HG02840 (cell line): Measurements from ENCODE around the gene VAPA.

Source experiments
- ATAC-seq: cut with Tn5 transposase; IDR thresholded peaks from one replicate; pipeline ENCODE4 v1.9.1; 2021; ENCODE audit warnings: mild to moderate bottlenecking, moderate library complexity, moderate number of reproducible peaks; ENCODE audit not compliant: unreplicated experiment, low FRiP score

The VAPA gene

GRCh38 chr18:9931146-9931545 is 17.3 kb downstream of the VAPA start:
- no peak for ATAC-seq

DNA sequence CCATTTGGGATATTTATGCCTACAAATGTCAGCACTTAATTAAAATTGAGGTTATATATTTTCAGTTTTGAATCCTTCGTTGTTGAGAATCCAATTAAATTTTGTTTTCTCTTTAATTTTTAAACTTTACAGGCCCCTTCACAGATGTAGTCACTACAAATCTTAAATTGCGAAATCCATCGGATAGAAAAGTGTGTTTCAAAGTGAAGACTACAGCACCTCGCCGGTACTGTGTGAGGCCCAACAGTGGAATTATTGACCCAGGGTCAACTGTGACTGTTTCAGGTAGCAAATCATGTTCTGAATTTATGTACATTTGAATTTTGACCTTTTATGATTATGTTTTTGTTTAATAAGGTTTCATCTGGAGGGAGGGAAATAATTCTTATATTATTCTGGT is 17.9 kb downstream of the VAPA start:
- no peak for ATAC-seq

- ATAC-seq, result no peak
Measured at GRCh38 chr18:9933865-9934264, 20.0 kb downstream of the VAPA start.

- ATAC-seq, result no peak
Measured at GRCh38 chr18:9934274-9934673, 20.5 kb downstream of the VAPA start.

GRCh38 chr18:9941103-9941502 is 27.3 kb downstream of the VAPA start:
- no peak for ATAC-seq

DNA sequence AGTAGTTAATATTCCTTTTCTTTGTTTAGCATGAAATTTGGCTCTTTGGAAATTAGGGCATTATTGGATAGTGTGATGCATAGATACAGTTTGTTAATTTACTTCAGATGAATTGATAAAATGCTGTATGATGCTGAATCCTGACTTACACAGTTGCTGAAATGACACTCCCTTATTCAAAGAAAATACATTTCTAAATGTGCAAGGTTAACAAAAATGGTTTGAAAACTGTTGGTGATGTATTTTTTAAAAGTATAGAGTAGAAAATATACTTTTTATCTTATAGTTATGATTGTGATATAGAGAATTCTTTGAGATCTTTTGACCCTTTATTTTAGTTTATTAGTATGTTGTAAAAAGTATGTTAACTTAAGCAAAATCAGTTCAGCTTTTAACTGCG is 27.8 kb downstream of the VAPA start:
- ATAC-seq, result no peak

GRCh38 chr18:9943311-9943710 is 29.5 kb downstream of the VAPA start:
- no peak for ATAC-seq

GRCh38 chr18:9944805-9945204 is 31.0 kb downstream of the VAPA start:
- no peak for ATAC-seq

- no peak for ATAC-seq
Measured at GRCh38 chr18:9946831-9947230, 33.0 kb downstream of the VAPA start.

DNA sequence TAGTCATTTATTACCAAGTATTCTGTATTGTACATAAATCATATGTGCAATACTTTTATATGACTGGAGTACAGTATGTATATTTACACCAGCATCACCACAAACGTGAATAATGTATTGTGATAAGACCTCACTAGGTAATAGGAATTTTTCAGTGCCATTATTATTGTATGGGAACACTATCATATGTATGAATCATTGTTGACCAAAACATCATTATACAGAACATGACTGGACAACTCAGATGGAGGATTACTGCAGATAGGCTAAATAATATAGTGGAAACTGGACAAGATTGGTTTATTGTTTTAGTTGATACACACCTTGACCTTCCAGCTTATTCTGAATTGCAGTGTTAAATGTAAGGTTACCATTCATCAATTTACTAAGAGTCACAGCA is 33.4 kb downstream of the VAPA start:
- no peak for ATAC-seq

- no peak for ATAC-seq
Measured at GRCh38 chr18:9949315-9949714, 35.5 kb downstream of the VAPA start.

DNA sequence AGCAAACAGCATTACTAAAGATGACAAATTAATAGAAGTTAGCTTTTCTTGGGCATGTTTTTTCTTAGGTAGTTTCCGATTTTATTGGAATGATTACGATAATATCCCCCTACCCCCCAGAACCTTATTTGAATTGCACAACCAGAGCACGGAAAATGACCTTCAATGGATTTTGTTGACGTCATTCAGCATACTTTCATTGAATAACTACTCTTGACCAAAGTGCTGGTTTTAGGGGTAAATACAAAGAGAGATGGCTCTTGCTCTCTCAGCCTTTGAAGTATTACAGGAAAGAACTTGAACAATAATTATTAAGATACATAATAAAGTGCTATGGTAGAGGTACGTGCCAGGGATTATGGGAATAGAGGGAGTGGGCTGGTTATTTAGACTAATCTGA is 36.0 kb downstream of the VAPA start:
- no peak for ATAC-seq

GRCh38 chr18:9950289-9951016 is 36.6 kb downstream of the VAPA start:
- ATAC-seq, result no peak

DNA sequence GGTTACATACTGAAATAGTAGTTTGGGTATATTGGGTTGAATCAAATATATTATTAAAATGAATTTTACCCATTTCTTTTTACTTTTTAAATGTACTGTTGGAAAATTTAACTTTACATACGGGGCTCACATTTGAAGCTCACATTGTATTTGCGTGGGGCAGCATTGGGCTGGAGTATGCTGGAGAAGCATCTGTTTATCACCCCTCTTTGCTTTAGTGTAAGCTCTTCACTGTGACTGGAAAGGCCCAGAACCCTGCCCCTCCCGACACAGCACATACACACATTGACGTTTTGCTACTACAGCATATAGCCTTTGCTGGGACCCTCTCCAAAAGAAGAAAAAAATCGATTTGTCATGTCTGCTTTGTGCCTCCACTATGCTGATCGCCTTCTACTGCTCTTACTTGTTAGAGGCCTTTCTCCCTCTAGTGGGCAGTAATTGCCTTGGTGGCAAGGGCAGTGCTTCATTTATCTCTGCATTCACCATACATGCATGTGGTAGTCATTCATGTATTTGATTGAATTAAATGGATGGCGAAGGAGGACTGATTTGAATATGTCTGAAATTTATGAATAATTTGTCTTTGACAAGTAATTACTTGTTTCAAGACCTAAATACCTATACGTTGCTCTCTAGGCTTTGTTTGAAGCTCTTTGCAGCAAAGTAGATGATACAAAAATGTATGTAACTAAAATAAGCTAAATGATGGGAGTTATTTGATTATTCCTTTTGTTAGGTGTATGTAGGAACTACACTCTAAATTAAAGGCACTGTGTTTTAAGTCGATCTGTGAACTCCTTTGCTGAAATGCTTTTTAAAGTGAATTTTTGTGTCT is 37.4 kb downstream of the VAPA start:
- ATAC-seq, result no peak

- no peak for ATAC-seq
Measured at GRCh38 chr18:9952633-9953416, 39.0 kb downstream of the VAPA start.

DNA sequence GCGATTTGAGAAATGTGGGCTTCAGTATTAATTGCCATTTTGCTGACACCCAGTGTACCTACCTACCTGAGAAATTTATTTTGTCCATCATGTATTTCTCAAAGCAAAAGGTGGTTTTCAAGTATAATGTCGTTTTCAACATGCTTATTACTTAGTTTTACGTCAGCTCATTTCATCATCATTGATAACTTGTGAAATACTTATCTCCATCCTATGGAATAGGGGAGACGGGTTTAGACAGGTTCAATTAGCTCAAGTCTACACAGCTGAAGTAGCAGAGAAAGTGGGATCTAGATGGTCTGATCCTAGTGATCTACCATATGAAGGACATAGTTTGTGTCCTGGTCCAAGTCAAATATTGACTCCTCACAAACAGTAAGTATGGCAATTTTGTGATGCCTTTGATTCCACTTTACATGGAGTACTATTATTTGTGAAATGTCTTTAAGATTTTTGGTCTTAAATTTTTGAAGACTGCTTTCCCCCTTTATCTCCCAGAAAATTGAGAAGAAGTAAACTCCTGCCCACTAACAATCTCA is 45.1 kb downstream of the VAPA start:
- no peak for ATAC-seq

DNA sequence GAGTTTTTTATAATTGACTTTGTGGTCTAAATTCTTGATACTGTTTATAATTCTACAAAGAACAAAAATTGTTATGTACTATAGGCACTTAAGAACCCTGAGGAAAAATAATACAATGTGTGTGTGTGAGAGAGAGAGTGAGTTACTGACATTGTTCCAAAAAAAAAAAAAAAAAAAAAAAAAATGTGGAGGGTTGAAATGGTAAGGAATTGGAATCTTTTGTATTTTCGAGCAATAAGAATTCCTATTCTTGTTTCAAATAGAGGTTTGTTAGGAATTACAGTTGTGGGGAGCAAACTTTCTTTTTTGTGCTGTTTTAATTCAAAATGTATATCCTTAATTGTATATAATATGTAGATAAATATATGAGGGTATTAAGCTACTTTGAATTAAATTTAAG is 45.7 kb downstream of the VAPA start:
- no peak for ATAC-seq

GRCh38 chr18:9960258-9960904 is 46.6 kb downstream of the VAPA start:
- no peak for ATAC-seq

DNA sequence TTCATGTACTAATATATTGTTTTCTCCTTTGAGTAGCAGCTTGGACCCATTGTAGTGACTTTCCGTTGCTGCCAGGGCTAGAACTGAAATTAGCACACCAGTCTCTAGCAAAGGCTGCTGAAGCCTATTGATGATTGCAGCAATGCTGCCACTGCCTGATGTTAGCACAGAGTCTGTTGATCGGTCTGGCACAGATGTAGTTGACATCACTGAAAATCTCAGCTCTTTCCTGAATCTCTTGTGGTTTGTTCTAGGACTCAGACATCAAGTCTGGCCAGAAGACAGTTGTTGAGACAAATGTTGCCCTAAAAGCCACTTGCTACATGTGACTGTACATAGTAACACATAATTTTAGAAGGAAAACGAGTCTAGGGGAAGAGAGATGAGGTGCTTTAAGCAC is 47.2 kb downstream of the VAPA start:
- no peak for ATAC-seq
